Endothelial cell of umbilical vein (primary cell): ENCODE measurements around the gene TRIM14.

ENCODE experiments used
- CTCF ChIP-seq, 2 donors: IDR thresholded peaks; 1 replicate in 1 of 2; 2 replicates in 1 of 2; pipeline ENCODE4 v1.5.1; 2011; ENCODE audit warnings: low read length in 2 of 2, mild to moderate bottlenecking in 2 of 2, moderate library complexity in 2 of 2, control low read depth in 1 of 2, inconsistent platforms in 1 of 2, low read depth in 1 of 2; ENCODE audit not compliant: insufficient read depth in 1 of 2; ENCODE audit errors: extremely low read depth in 1 of 2
- EZH2 ChIP-seq: IDR thresholded peaks from 2 replicates; pipeline ENCODE4 v1.6.1; 2012; ENCODE audit warnings: borderline replicate concordance, low read depth, mild to moderate bottlenecking, moderate library complexity, low read length, inconsistent platforms; ENCODE audit not compliant: severe bottlenecking
- FOS ChIP-seq: IDR thresholded peaks from 2 replicates; pipeline ENCODE4 v1.6.1; 2011; ENCODE audit warnings: mild to moderate bottlenecking, low read length, moderate library complexity, borderline replicate concordance; ENCODE audit not compliant: insufficient read depth
- JUN ChIP-seq: IDR thresholded peaks from 2 replicates; pipeline ENCODE4 v1.6.1; 2011; ENCODE audit warnings: borderline replicate concordance, low read depth; ENCODE audit not compliant: insufficient read length, insufficient read depth
- MAX ChIP-seq: IDR thresholded peaks from 2 replicates; pipeline ENCODE4 v1.6.1; 2011; ENCODE audit not compliant: insufficient read depth, insufficient read length
- MYC ChIP-seq: IDR thresholded peaks from one replicate; pipeline ENCODE4 v1.6.1; 2011; ENCODE audit warnings: mild to moderate bottlenecking, low read depth, low read length
- POLR2A ChIP-seq: IDR thresholded peaks from 2 replicates; pipeline ENCODE4 v1.6.1; 2012; ENCODE audit warnings: low read depth, mild to moderate bottlenecking, control low read depth, low read length
- POLR2AphosphoS5 ChIP-seq: IDR thresholded peaks from 2 replicates; pipeline ENCODE4 v1.6.1; 2012; ENCODE audit warnings: low read depth, mild to moderate bottlenecking, control low read depth, low read length, moderate library complexity; ENCODE audit not compliant: insufficient read depth

- no peak for TF ChIP-seq FOS
- no peak for TF ChIP-seq POLR2A
- no peak for TF ChIP-seq CTCF (IDR thresholded peaks at IDR 0.05; ENCODE audit: extremely low read depth in 1 of 2, insufficient read depth in 1 of 2, low read depth in 1 of 2, low read length in 2 of 2)
- TF ChIP-seq JUN: no peak
- TF ChIP-seq MYC: no peak
- no peak for TF ChIP-seq MAX
- no peak for TF ChIP-seq EZH2
- no peak for TF ChIP-seq POLR2AphosphoS5
Measured at GRCh38 chr9:98057138-98057799, 61.8 kb downstream of the TRIM14 start.
